ENCODE results near the gene ABHD16B.

The ABHD16B gene

GRCh38 chr20:63861365-63861934, at the start of gene ABHD16B:
ABHD16B (plus strand) TSS chr20:63861498; CDS start chr20:63861541, 43 bp downstream.
- no peak for DNase-seq

- no peak for DNase-seq
Observed at GRCh38 chr20:63814891-63815614, 46.2 kb upstream of the ABHD16B start.

- DNase-seq: no peak
Observed at GRCh38 chr20:63815615-63816253, 45.6 kb upstream of the ABHD16B start.

GRCh38 chr20:63819224-63819921, 41.9 kb upstream of the ABHD16B start:
- no peak for DNase-seq

GRCh38 chr20:63821811-63822210, 39.5 kb upstream of the ABHD16B start:
- no peak for DNase-seq

- DNase-seq: no peak
Observed at GRCh38 chr20:63822276-63822696, 39.0 kb upstream of the ABHD16B start.

- no peak for DNase-seq
Observed at GRCh38 chr20:63823691-63824311, 37.5 kb upstream of the ABHD16B start.

GRCh38 chr20:63825331-63826118, 35.8 kb upstream of the ABHD16B start:
- DNase-seq: no peak

GRCh38 chr20:63826753-63827152, 34.5 kb upstream of the ABHD16B start:
- no peak for DNase-seq

- DNase-seq: no peak
Observed at GRCh38 chr20:63828124-63828523, 33.2 kb upstream of the ABHD16B start.

- DNase-seq: no peak
Observed at GRCh38 chr20:63828545-63828944, 32.8 kb upstream of the ABHD16B start.

- DNase-seq: no peak
Observed at GRCh38 chr20:63828951-63829350, 32.3 kb upstream of the ABHD16B start.

GRCh38 chr20:63829603-63829944, 31.7 kb upstream of the ABHD16B start:
- DNase-seq: no peak

- DNase-seq: no peak
Observed at GRCh38 chr20:63829945-63830835, 31.1 kb upstream of the ABHD16B start.

- peak; percentile 44 for DNase-seq
Observed at GRCh38 chr20:63830841-63831588, 30.3 kb upstream of the ABHD16B start, which contains the start of gene ZBTB46. ZBTB46 (minus strand) TSS chr20:63831264; CDS start chr20:63790757, 40,507 bp downstream.

GRCh38 chr20:63831646-63831992, 29.7 kb upstream of the ABHD16B start:
- no peak for DNase-seq

GRCh38 chr20:63831993-63832686, 29.2 kb upstream of the ABHD16B start:
- DNase-seq: no peak

GRCh38 chr20:63833776-63834490, 27.4 kb upstream of the ABHD16B start:
- no peak for DNase-seq

GRCh38 chr20:63834491-63834880, 26.8 kb upstream of the ABHD16B start:
- no peak for DNase-seq
